OCI-LY7 (cell line): ENCODE results near the gene APBB2.

ENCODE experiments used
- CTCF ChIP-seq: fragments of 200-600 bp; sonication (generic); conservative IDR thresholded peaks from 2 replicates; pipeline ENCODE4 v1.5.1; 2014; ENCODE audit warnings: mild to moderate bottlenecking, antibody characterized with exemption, low read length, moderate library complexity, mixed read lengths
- EZH2phosphoT487 ChIP-seq: fragments of 200-600 bp; sonication (generic); IDR thresholded peaks from 2 replicates; pipeline ENCODE4 v1.6.1; 2018; ENCODE audit warnings: low read depth, borderline replicate concordance, mild to moderate bottlenecking, mixed run types, antibody characterized with exemption, low read length, moderate library complexity, mixed read lengths

- TF ChIP-seq CTCF (no peak), EZH2phosphoT487 (no peak)
Measured at GRCh38 chr4:41044791-41045190, 169.6 kb downstream of the APBB2 start.
